Activated CD4-positive, CD25-positive, alpha-beta regulatory T cell treated with anti-CD3 and anti-CD28 coated beads, Interleukin-2, amount 50 U/mL, for 72 hours (primary cell): ENCODE data around the gene TEKT2.
A peak's percentile ranks its signal among the peaks of the same experiment; 100 is the strongest.

Experiments
- DNase-seq: peaks from one replicate; pipeline ENCODE4 v3.0.0; 2021

Gene TEKT2, protein sequence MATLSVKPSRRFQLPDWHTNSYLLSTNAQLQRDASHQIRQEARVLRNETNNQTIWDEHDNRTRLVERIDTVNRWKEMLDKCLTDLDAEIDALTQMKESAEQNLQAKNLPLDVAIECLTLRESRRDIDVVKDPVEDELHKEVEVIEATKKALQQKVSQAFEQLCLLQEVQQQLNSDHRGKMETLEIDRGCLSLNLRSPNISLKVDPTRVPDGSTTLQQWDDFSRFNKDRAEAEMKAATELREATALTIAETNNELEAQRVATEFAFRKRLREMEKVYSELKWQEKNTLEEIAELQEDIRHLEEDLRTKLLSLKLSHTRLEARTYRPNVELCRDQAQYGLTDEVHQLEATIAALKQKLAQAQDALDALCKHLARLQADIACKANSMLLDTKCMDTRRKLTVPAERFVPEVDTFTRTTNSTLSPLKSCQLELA

GRCh38 chr1:36083635-36084496 is at the start of gene TEKT2:
Gene TEKT2, plus strand, starts transcription at chr1:36084094. Its CDS starts 828 bp downstream, at chr1:36084922.
- no peak for DNase-seq

- DNase-seq, result no peak
Observed at GRCh38 chr1:36034692-36035091, 49.2 kb upstream of the TEKT2 start.

DNA sequence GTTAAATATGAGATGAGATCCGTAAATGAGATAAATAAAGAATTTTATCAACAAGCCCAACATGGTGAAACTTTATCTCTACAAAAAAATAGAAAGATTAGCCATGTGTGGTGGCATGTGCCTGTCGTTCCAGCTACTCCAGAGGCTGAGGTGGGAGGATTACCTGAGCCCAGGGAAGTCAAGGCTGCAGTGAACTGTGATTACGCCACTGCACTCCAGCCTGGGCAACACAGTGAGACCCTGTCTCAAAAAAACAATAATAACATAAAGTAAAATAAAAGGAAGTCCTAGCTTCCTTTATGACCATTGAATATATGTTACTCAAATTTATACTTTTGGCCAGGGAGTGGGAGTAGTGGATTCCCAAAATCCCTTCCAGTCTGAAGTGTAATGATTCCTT is 48.7 kb upstream of the TEKT2 start:
- DNase-seq, result no peak

GRCh38 chr1:36040238-36040637 is 43.7 kb upstream of the TEKT2 start:
- no peak for DNase-seq

DNA sequence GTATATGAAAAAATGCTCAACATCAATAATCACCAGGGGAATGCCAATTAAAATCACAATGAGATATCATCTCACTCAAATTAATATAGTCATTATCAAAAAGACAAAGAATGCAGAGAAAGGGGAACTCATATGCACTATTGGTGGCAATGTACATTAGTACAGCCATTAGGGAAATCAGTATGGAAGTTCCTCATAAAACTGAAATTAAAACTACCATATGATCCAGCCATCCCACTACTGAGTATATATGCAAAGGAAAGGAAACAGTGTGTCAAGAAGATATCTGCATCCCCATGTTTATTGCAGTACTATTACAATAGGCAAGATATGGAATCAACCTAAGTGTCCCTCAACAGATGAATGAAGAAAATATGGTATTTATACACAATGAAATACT is 32.1 kb upstream of the TEKT2 start:
- no peak for DNase-seq

DNA sequence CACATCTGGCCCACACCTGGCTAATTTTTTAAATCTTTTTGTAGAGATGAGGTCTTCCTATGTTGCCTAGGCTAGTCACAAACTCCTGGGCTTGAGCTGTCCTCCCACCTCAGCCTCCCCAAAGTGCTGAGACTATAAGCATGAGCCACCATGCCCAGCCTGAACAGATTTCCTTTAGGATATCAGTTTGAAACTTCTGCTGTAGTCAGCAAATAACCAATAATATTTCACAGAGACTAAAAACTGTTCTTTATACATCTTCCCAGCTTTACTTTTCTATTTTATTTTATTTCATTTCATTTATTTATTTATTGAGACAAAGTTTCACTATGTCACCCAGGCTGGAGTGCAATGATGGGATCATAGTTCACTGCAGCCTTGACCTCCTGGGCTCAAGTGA is 29.9 kb upstream of the TEKT2 start:
- DNase-seq, result no peak

- no peak for DNase-seq
Observed at GRCh38 chr1:36055706-36056105, 28.2 kb upstream of the TEKT2 start.

DNA sequence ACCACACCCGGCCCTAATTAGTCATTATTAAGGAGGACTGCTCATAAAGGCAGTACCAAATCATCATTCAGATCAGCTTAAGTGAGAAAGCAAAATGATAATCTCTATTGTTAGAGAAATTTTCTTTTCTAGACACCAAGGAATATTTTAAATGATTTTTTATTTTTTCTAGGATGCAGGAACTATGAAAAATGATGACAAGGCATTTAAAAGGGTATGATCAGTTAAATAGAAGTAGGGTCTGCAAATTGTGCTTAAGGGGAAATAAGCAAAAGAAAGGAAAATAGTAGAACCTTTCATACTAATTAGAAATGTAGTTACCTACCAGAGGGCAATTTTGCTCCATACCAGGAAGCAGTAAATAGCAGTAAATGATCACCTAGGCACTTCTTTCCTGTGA is 21.6 kb upstream of the TEKT2 start:
- no peak for DNase-seq

DNA sequence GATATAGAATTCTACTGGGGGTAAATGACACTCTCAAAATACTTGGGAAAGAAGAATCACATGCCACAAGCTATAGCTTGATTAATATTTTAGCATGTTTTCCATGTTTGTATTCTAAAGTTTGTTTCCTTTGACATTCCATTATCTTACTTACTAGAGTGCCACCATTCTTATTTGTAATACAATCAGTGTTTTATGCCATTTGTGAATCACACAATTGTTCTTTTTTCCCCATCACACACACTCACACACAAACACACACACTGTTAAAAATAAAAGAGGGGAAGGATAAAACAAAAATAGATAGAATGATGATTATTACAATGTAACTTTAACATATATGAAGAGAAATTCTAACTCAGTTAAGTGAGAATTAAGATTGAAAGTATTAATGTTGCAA is 16.0 kb upstream of the TEKT2 start:
- no peak for DNase-seq

DNA sequence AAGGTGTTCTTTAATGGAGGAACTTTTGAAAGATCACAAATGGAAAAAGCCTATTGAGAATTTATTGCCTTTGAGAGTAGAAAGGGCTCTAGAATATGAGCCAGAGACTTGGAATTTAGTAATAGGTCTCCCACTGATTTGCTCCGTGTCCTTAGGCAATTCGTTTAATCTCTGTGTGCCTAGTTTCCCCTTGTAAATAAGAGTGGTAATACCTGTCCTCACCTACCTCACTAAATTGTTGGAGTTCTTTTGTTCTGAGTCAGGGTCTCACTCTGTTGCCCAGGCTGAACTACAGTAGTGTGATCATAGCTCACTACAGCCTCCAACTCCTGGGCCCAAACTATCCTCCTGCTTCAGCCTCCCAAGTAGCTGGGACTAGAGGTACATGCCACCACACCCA is 15.0 kb upstream of the TEKT2 start:
- DNase-seq, result no peak

DNA sequence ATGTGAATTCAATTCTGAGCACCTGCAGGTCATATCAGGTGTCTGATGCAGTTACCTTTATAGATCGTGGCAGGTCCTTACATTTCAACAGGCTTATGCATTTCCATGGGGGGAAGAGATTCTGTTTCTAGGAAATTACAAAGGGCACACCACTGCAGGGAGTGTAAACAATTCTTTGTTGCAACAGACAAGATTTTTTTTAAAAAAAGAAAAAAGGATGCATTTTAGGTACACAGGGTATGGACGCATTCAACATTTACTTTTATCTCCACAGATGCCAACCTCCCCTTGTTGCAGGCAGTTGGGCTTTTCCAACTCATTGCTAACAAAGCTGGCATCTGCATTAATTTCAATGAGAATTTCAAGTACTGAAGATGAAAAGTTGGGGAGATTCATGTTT is 13.5 kb upstream of the TEKT2 start:
- no peak for DNase-seq

GRCh38 chr1:36076979-36077573 is 6.8 kb upstream of the TEKT2 start:
- DNase-seq, result no peak

- no peak for DNase-seq
Observed at GRCh38 chr1:36080236-36080635, 3.7 kb upstream of the TEKT2 start.

DNA sequence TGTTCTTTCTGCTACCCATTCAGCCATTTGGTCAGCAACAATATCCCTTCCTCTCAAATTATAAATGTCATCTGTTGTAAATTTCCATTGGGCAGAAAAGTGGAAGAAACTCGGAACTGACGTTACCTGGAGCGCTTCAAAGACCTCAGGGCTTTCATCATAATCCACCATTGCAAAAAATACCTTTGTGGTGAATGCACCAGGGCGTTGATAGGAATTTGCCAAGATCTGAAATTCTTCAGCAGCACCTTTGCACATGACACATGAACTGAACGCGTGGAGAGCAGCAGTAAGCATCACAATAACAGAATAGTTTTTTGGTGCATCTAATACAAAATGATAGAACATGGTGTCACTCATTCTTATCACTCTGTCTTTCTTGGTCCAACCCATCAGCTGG is 3.1 kb upstream of the TEKT2 start:
- no peak for DNase-seq

DNA sequence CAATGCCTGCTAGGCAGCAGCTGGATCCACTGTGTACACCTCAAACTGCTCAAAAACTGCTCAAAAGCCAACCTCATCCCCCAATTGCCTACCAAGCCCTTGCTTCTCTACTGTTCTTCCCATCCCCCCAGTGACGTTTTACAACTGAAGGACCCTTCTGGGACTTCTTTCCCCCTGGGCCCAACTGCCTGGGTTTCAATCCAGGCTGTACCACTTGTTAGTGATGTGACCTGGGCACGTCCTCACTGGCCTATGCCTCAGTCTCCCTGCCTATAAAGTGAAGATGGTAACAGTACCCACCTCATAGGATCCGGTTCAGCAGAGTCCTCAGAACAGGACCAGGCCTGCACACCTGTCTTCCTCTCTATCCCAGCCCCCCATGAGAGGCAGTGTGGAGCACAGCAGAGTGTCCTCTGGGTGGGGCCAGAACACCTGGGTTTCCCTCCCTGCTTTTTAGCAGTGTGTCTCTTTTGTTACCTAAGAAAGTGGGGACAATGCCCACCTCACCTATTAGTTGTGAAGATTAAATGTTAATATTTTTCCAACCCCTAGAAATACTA is 1.9 kb upstream of the TEKT2 start:
- DNase-seq, result no peak

- DNase-seq, result no peak
Observed at GRCh38 chr1:36083219-36083618, 675 bp upstream of the TEKT2 start.

DNA sequence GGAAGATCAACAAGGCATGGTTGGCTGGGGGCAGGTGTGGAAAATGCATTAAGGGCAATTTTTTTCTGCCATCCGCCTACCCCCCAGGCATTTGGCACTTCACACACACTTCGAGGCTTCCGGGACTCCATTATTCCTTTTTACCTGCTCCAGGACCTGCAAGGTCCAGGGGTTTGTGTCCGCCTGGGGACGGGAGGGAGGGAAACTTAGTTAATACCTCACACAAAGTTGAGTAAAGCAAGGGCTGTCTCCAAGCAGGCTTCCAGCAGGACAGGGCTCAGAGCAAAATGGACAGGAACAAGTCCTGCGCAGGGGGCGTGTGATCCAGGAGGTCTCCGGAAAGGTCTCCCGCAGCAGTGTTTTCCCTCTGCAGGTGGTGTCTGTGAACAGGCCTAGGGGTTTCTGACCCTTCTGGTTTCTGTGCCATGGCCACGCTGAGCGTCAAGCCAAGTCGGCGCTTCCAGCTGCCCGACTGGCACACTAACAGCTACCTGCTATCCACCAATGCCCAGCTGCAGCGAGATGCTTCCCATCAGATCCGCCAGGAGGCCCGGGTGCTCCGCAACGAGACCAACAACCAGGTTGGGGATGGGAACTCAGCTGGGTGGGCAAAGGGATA is 712 bp downstream of the TEKT2 start:
- no peak for DNase-seq

GRCh38 chr1:36085126-36085525 is 1.2 kb downstream of the TEKT2 start:
- no peak for DNase-seq

DNA sequence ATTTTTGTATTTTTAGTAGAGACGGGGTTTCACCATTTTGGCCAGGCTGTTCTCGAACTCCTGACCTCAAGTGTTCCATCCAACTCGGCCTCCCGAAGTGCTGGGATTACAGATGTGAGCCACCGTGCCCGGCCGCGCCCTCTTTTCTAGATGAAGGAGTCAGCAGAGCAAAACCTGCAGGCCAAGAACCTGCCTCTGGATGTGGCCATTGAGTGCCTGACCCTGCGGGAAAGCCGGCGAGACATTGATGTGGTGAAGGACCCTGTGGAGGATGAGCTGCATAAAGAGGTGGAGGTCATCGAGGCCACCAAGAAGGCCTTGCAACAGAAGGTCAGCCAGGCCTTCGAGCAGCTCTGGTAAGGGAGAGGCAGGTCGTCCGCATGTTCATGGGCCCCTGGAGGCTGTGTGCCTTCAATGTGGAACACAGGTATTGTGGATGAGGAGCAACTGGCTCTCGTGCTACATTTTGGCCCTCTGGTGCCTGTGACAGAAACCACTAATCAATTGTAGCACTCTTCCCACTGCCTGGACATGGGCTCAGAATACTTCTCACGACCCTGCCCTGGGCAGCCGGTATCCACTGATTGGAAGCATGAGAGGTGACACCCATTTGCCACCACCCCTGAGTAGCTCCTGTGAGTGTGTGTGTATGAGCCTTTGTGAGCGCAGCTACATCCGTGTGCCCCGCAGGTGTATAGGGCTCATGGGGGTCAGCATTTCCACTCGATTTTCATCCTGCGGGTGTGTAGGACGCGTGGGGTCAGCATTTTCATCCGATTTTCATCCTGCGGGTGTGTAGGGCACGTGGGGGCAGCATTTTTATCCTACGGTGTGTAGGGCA is 2.0 kb downstream of the TEKT2 start:
- no peak for DNase-seq

DNA sequence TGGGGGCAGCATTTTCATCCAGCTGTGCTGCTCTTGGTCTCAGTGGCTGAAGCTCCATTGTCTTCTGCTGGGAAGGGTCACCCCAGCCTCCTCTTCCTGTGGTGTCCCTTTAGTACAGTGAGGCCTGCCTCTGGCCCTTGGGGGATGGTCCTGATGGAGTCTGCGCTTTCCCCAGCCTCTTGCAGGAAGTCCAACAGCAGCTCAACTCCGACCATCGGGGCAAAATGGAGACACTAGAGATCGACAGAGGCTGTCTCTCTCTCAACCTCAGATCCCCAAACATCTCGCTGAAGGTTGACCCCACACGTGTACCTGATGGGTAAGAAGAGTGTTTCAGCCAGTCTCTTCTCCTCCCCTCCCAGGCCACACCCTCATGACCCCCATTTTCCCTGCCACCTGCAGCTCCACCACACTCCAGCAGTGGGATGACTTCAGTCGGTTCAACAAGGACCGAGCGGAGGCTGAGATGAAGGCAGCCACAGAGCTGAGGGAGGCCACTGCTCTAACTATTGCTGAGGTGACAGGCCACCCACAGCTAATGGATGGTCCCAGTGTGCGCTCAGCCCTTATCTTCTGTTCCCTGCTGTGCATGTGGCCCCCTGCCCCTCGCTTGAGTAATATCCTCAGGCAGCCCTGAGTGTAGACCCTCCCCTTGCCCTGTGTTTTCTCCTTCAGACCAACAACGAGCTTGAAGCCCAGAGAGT is 2.8 kb downstream of the TEKT2 start:
- peak; percentile 28 for DNase-seq
